HK-2 (cell line): ENCODE data around the gene SEMA3B.
A peak's percentile ranks its signal among the peaks of the same experiment; 100 is the strongest.
"Not testable (repeated sequence)": the region's sequence is repeated elsewhere in the genome, so short reads cannot be mapped to it uniquely, and the experiment has no call there.

Source experiments
- DNase-seq: peaks from one replicate; pipeline ENCODE4 v3.0.0-alpha.2; 2018; ENCODE audit not compliant: unreplicated experiment

SEMA3B gene

GRCh38 chr3:50293079-50293801 lies 24.3 kb downstream of the SEMA3B start:
- no peak for DNase-seq

- no peak for DNase-seq
These were observed 25.1 kb downstream of the SEMA3B start for GRCh38 chr3:50294089-50294488.

- DNase-seq, result no peak
These were observed 25.8 kb downstream of the SEMA3B start for GRCh38 chr3:50294492-50295403.

- no peak for DNase-seq
These were observed 26.8 kb downstream of the SEMA3B start for GRCh38 chr3:50295553-50296431.

- no peak for DNase-seq
These were observed 27.9 kb downstream of the SEMA3B start for GRCh38 chr3:50296721-50297383.

- DNase-seq, result no peak
These were observed 28.4 kb downstream of the SEMA3B start for GRCh38 chr3:50297384-50297775.

- no peak for DNase-seq
These were observed 29.2 kb downstream of the SEMA3B start for GRCh38 chr3:50297896-50298725.

GRCh38 chr3:50298836-50299637 lies 30.1 kb downstream of the SEMA3B start, which contains the start of the genes HYAL3 and NAA80:
Gene HYAL3, minus strand, starts transcription at chr3:50299405. Its CDS starts 3,803 bp downstream, at chr3:50295602.
Gene NAA80, minus strand, starts transcription at chr3:50299405. Its CDS starts 1,942 bp downstream, at chr3:50297463.
- peak; percentile 98 for DNase-seq

GRCh38 chr3:50299638-50299928 lies 30.6 kb downstream of the SEMA3B start:
- no peak for DNase-seq

GRCh38 chr3:50299929-50300680 lies 31.2 kb downstream of the SEMA3B start:
- DNase-seq, result no peak

GRCh38 chr3:50300681-50301254 lies 31.8 kb downstream of the SEMA3B start:
- DNase-seq, result no peak

- DNase-seq, result no peak
These were observed 33.4 kb downstream of the SEMA3B start for GRCh38 chr3:50302095-50303012.

GRCh38 chr3:50303013-50303815 lies 34.3 kb downstream of the SEMA3B start, which contains the start of gene HYAL1:
Gene HYAL1, minus strand, starts transcription at chr3:50303574. Its CDS starts 618 bp downstream, at chr3:50302956.
- DNase-seq, result no peak

- no peak for DNase-seq
These were observed 35.7 kb downstream of the SEMA3B start for GRCh38 chr3:50304601-50305000.

GRCh38 chr3:50312041-50312440 lies 43.1 kb downstream of the SEMA3B start:
- not testable (repeated sequence) for DNase-seq

GRCh38 chr3:50314342-50314741 lies 45.4 kb downstream of the SEMA3B start:
- DNase-seq, result no peak
